ENCODE data around the gene VSX2. TPM values are rescaled to one million over a fixed set of nuclear protein-coding genes. Genes with fewer than 3 reads are reported as not detected.

Gene VSX2
- total RNA-seq = not detected

GRCh38 chr14:74238974-74239847 is at the start of gene VSX2:
Gene VSX2 (plus strand): TSS chr14:74239449. CDS start chr14:74239562, 113 bp downstream.
- no peak for DNase-seq (ENCODE audit: low spot score)

GRCh38 chr14:74190927-74191575 is 48.2 kb upstream of the VSX2 start:
- no peak for DNase-seq (ENCODE audit: low spot score)

GRCh38 chr14:74194506-74195274 is 44.6 kb upstream of the VSX2 start:
- no peak for DNase-seq (ENCODE audit: low spot score)

GRCh38 chr14:74195623-74196022 is 43.6 kb upstream of the VSX2 start:
- DNase-seq (ENCODE audit: low spot score) = no peak

GRCh38 chr14:74198441-74199234 is 40.6 kb upstream of the VSX2 start:
- DNase-seq (ENCODE audit: low spot score) = no peak

GRCh38 chr14:74202113-74202512 is 37.1 kb upstream of the VSX2 start:
- no peak for DNase-seq (ENCODE audit: low spot score)

- DNase-seq (ENCODE audit: low spot score) = no peak
These were observed 35.6 kb upstream of the VSX2 start for GRCh38 chr14:74203639-74204038.

GRCh38 chr14:74204491-74204890 is 34.8 kb upstream of the VSX2 start:
- no peak for DNase-seq (ENCODE audit: low spot score)

- DNase-seq (ENCODE audit: low spot score) = no peak
These were observed 33.4 kb upstream of the VSX2 start for GRCh38 chr14:74205882-74206281.

- no peak for DNase-seq (ENCODE audit: low spot score)
These were observed 31.3 kb upstream of the VSX2 start for GRCh38 chr14:74207943-74208342.

- no peak for DNase-seq (ENCODE audit: low spot score)
These were observed 30.6 kb upstream of the VSX2 start for GRCh38 chr14:74208642-74209041.

- DNase-seq (ENCODE audit: low spot score) = no peak
These were observed 27.2 kb upstream of the VSX2 start for GRCh38 chr14:74211945-74212580.

- DNase-seq (ENCODE audit: low spot score) = no peak
These were observed 25.1 kb upstream of the VSX2 start for GRCh38 chr14:74213907-74214803.

GRCh38 chr14:74216671-74217070 is 22.6 kb upstream of the VSX2 start:
- no peak for DNase-seq (ENCODE audit: low spot score)

GRCh38 chr14:74217672-74218448 is 21.4 kb upstream of the VSX2 start:
- peak; percentile 52 for DNase-seq (ENCODE audit: low spot score)

GRCh38 chr14:74218462-74218861 is 20.8 kb upstream of the VSX2 start:
- DNase-seq (ENCODE audit: low spot score) = no peak

- no peak for DNase-seq (ENCODE audit: low spot score)
These were observed 19.7 kb upstream of the VSX2 start for GRCh38 chr14:74219277-74220205.

- no peak for DNase-seq (ENCODE audit: low spot score)
These were observed 18.3 kb upstream of the VSX2 start for GRCh38 chr14:74220991-74221390.
